Measurements from ENCODE around the gene KCTD20.

KCTD20 gene

DNA sequence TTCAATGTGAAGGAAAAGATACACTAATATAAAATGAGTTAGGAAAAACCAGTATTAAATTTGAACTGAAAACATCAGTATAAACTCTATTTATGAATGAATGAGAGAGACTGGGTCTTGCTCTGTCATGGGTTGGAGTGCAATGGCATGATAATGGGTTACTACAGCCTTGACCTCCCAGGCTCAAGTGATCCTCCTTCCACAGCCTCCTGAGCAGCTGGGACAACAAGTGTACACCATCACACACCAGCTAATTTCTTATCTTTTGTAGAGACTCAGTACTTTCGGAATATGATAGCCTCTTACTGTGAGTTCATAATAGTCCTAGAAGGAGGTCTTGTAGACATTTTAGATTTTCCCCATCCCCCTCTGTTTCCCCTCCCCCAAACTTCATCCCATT, 21.4 kb downstream of the KCTD20 start:
- TF ChIP-seq, protein P1, sequence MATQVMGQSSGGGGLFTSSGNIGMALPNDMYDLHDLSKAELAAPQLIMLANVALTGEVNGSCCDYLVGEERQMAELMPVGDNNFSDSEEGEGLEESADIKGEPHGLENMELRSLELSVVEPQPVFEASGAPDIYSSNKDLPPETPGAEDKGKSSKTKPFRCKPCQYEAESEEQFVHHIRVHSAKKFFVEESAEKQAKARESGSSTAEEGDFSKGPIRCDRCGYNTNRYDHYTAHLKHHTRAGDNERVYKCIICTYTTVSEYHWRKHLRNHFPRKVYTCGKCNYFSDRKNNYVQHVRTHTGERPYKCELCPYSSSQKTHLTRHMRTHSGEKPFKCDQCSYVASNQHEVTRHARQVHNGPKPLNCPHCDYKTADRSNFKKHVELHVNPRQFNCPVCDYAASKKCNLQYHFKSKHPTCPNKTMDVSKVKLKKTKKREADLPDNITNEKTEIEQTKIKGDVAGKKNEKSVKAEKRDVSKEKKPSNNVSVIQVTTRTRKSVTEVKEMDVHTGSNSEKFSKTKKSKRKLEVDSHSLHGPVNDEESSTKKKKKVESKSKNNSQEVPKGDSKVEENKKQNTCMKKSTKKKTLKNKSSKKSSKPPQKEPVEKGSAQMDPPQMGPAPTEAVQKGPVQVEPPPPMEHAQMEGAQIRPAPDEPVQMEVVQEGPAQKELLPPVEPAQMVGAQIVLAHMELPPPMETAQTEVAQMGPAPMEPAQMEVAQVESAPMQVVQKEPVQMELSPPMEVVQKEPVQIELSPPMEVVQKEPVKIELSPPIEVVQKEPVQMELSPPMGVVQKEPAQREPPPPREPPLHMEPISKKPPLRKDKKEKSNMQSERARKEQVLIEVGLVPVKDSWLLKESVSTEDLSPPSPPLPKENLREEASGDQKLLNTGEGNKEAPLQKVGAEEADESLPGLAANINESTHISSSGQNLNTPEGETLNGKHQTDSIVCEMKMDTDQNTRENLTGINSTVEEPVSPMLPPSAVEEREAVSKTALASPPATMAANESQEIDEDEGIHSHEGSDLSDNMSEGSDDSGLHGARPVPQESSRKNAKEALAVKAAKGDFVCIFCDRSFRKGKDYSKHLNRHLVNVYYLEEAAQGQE (IDR thresholded peaks at IDR 0.05; ENCODE audit: insufficient read depth in 1 of 2, low read depth in 2 of 2, low read length in 2 of 2): no peak
- no peak for TF ChIP-seq FOXP2 (optimal IDR thresholded peaks at IDR 0.05; ENCODE audit: borderline replicate concordance, extremely low read depth, extremely low read length, insufficient read depth)
- TF ChIP-seq SIN3A (IDR thresholded peaks at IDR 0.05; ENCODE audit: borderline replicate concordance, insufficient read depth, low read length): no peak
- TF ChIP-seq TAF1 (IDR thresholded peaks at IDR 0.05; ENCODE audit: borderline replicate concordance, insufficient read depth, low read length): no peak
- no peak for TF ChIP-seq POLR2AphosphoS5 (IDR thresholded peaks at IDR 0.05; ENCODE audit: low read depth, low read length)

DNA sequence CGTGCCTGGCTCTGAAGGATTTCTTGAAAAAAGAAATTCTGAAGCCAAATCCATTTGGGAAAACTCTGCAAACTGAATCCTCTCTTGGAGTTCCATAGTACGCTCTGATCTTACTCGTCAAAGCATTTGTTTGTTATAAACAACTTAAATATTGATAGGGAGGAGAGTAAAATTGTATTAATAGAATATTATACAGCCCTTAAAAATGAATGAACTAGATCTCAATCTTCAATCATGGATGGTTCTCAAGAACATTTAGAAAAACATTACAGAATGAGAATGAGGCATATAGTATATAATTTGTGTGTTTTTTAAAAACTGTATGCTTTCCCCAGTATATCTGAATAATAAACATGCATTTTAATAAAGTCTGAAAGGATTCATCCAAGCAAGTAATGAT, 24.8 kb downstream of the KCTD20 start:
- TF ChIP-seq TAF1 (IDR thresholded peaks at IDR 0.05; ENCODE audit: borderline replicate concordance, insufficient read depth, low read length): no peak
- no peak for TF ChIP-seq SIN3A (IDR thresholded peaks at IDR 0.05; ENCODE audit: borderline replicate concordance, insufficient read depth, low read length)
- TF ChIP-seq POLR2AphosphoS5 (IDR thresholded peaks at IDR 0.05; ENCODE audit: low read depth, low read length): no peak
- no peak for TF ChIP-seq FOXP2 (optimal IDR thresholded peaks at IDR 0.05; ENCODE audit: borderline replicate concordance, extremely low read depth, extremely low read length, insufficient read depth)
- TF ChIP-seq, protein P1 (IDR thresholded peaks at IDR 0.05; ENCODE audit: insufficient read depth in 1 of 2, low read depth in 2 of 2, low read length in 2 of 2): no peak

DNA sequence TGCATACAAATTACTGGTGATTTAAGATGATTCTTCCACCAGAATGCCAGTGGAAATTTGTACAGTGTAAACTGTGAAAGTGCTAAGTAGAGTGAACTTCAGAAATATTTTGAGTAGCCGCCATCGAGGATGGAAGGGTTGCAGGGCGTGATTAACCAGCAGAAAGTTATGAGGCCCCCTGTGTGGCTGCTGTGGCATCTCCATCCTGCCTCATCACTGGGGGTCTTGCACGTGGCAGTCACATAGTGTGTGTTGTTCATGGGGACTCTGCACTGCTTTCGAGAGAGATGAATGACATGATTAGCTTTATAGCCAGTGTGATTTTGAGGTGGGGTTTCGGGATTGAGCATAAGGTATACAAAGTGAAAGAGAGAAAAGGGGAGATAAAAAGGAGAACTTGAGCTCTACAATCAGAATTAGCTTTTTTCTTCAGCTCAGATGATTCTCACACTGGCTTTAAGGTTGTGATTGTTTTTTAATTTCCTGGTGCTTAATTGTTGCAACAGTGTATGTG, 26.4 kb downstream of the KCTD20 start:
- TF ChIP-seq FOXP2 (optimal IDR thresholded peaks at IDR 0.05; ENCODE audit: borderline replicate concordance, extremely low read depth, extremely low read length, insufficient read depth) (no peak), SIN3A (IDR thresholded peaks at IDR 0.05; ENCODE audit: borderline replicate concordance, insufficient read depth, low read length) (no peak), TAF1 (IDR thresholded peaks at IDR 0.05; ENCODE audit: borderline replicate concordance, insufficient read depth, low read length) (no peak), POLR2AphosphoS5 (IDR thresholded peaks at IDR 0.05; ENCODE audit: low read depth, low read length) (no peak)
- TF ChIP-seq, protein P1 (IDR thresholded peaks at IDR 0.05; ENCODE audit: insufficient read depth in 1 of 2, low read depth in 2 of 2, low read length in 2 of 2): no peak

DNA sequence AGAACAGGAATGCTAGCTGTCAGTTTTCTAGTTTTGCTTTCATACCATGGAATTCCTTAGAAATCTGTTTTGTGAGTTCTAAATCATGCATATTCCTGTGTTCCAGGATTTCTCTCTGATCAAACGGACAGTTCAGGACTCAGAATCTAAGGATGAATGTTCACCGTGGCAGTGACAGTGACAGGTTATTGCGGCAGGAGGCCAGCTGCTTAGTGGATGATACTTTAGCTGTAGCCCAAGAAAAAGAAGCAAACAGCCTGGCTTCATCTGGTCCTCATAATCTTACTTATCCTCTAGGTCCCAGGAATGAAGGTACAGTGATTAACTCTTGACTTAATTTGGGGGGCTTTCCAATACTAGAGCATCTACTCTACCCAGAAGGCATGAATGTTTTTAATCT, 27.1 kb downstream of the KCTD20 start:
- TF ChIP-seq POLR2AphosphoS5 (IDR thresholded peaks at IDR 0.05; ENCODE audit: low read depth, low read length) (no peak), TAF1 (IDR thresholded peaks at IDR 0.05; ENCODE audit: borderline replicate concordance, insufficient read depth, low read length) (no peak), FOXP2 (optimal IDR thresholded peaks at IDR 0.05; ENCODE audit: borderline replicate concordance, extremely low read depth, extremely low read length, insufficient read depth) (no peak), SIN3A (IDR thresholded peaks at IDR 0.05; ENCODE audit: borderline replicate concordance, insufficient read depth, low read length) (no peak)
- TF ChIP-seq, protein P1 (IDR thresholded peaks at IDR 0.05; ENCODE audit: insufficient read depth in 1 of 2, low read depth in 2 of 2, low read length in 2 of 2): no peak

Measured in PFSK-1 (cell line).